Left ventricle myocardium superior (tissue), 1 donor: ENCODE results near the gene APBA2. TPM values are rescaled to one million over a fixed set of nuclear protein-coding genes. Genes with fewer than 3 reads are reported as not detected.
A peak's percentile ranks its signal among the peaks of the same experiment; 100 is the strongest.

Experiments
- ATAC-seq: fragments of 200-7000 bp; cut with Tn5 transposase; one replicate; pipeline ENCODE4 v1.9.1; 2020; ENCODE audit warnings: mild to moderate bottlenecking, moderate library complexity
- DNase-seq: peaks from one replicate; pipeline ENCODE4 v3.0.0-alpha.2; 2020
- intact Hi-C: fragments of 100-400 bp; cut with micrococcal nuclease; formaldehyde crosslinking; loops from one replicate; pipeline ENCODE4 v1.11.0; 2022
- total RNA-seq: library from RNA; stranded (reverse); fragmentation: NEBNext Ultra II Directional; extraction: Animal tissue kit (Norgen Biotek cat#: 25700); gene quantifications from one replicate; pipeline ENCODE4 v1.2.1, GENCODE V29; 2021
- donor health status: DM: no; HTN: yes; CAD: no; lungs with severe emphysema.

Gene APBA2
- total RNA-seq, 1 donor from 2014 or later: 1.2 TPM

- intact Hi-C loops: no loop called here
- no peak for ATAC-seq
These were observed 82.2 kb downstream of the APBA2 start for GRCh38 chr15:28967990-28968389.

GRCh38 chr15:28969511-28970085, 83.8 kb downstream of the APBA2 start:
- no peak for DNase-seq
- intact Hi-C loops: no loop called here
- ATAC-seq: no peak

More at GRCh38 chr15:28967990-28968389, 82.2 kb downstream of the APBA2 start:
- DNase-seq: no peak

GRCh38 chr15:28974142-28974541, 88.4 kb downstream of the APBA2 start:
- ATAC-seq: no peak
- DNase-seq: no peak
- intact Hi-C loops: no loop called here

GRCh38 chr15:28975766-28976179, 90.0 kb downstream of the APBA2 start:
- intact Hi-C loops: no loop called here
- ATAC-seq: no peak
- DNase-seq: no peak

GRCh38 chr15:28977377-28978010, 91.7 kb downstream of the APBA2 start:
- intact Hi-C loops: no loop called here
- DNase-seq: peak; percentile 38
- ATAC-seq: peak; percentile 94

- ATAC-seq: no peak
- DNase-seq: no peak
- intact Hi-C loops: no loop called here
These were observed 92.2 kb downstream of the APBA2 start for GRCh38 chr15:28978011-28978378.

GRCh38 chr15:28978661-28979060, 92.9 kb downstream of the APBA2 start:
- no peak for DNase-seq
- no peak for ATAC-seq
- intact Hi-C loops: no loop called here

GRCh38 chr15:28979208-28979841, 93.6 kb downstream of the APBA2 start:
- intact Hi-C loops: no loop called here
- no peak for ATAC-seq
- no peak for DNase-seq

GRCh38 chr15:28980709-28981350, 95.1 kb downstream of the APBA2 start:
- intact Hi-C loops: no loop called here
- ATAC-seq: no peak
- no peak for DNase-seq

GRCh38 chr15:28981351-28981720, 95.6 kb downstream of the APBA2 start:
- ATAC-seq: no peak
- intact Hi-C loops: no loop called here
- no peak for DNase-seq

- intact Hi-C loops: no loop called here
- DNase-seq (no peak), ATAC-seq (no peak)
These were observed 96.1 kb downstream of the APBA2 start for GRCh38 chr15:28981921-28982320.

- no peak for ATAC-seq
- no peak for DNase-seq
- intact Hi-C loops: no loop called here
These were observed 97.1 kb downstream of the APBA2 start for GRCh38 chr15:28982886-28983285.

- ATAC-seq: no peak
- no peak for DNase-seq
- intact Hi-C loops: no loop called here
These were observed 97.9 kb downstream of the APBA2 start for GRCh38 chr15:28983432-28984311.

- ATAC-seq: no peak
- DNase-seq: no peak
- intact Hi-C loops: no loop called here
These were observed 98.9 kb downstream of the APBA2 start for GRCh38 chr15:28984421-28985315.

- intact Hi-C loops: no loop called here
These were observed 99.5 kb downstream of the APBA2 start for GRCh38 chr15:28985316-28985645.

GRCh38 chr15:28985691-28986090, 99.9 kb downstream of the APBA2 start:
- ATAC-seq: no peak
- no peak for DNase-seq
- intact Hi-C loops: no loop called here

More at GRCh38 chr15:28985316-28985645, 99.5 kb downstream of the APBA2 start:
- DNase-seq (no peak), ATAC-seq (no peak)

GRCh38 chr15:28986108-28986507, 100.3 kb downstream of the APBA2 start:
- no peak for DNase-seq
- ATAC-seq: no peak
- intact Hi-C loops: no loop called here

- intact Hi-C loops: no loop called here
These were observed 101.0 kb downstream of the APBA2 start for GRCh38 chr15:28986726-28987125.

GRCh38 chr15:28987337-28987736, 101.6 kb downstream of the APBA2 start:
- intact Hi-C loops: no loop called here
- DNase-seq: no peak
- no peak for ATAC-seq

More at GRCh38 chr15:28986726-28987125, 101.0 kb downstream of the APBA2 start:
- no peak for ATAC-seq
- DNase-seq: no peak
